IPS-20b (cell line): ENCODE measurements around the gene NRL.

ENCODE experiments used
- H3K27ac ChIP-seq: one replicate; pipeline ENCODE4 v1.5.1; 2013; ENCODE audit warnings: low read length
- H3K27me3 ChIP-seq: 2 replicates; pipeline ENCODE4 v1.6.1; 2013; ENCODE audit warnings: mild to moderate bottlenecking, low read length, inconsistent platforms; ENCODE audit not compliant: insufficient read depth
- H3K36me3 ChIP-seq: 2 replicates; pipeline ENCODE4 v1.6.1; 2013; ENCODE audit warnings: low read depth, mild to moderate bottlenecking, inconsistent platforms, low read length, moderate library complexity; ENCODE audit not compliant: insufficient read depth
- H3K4me1 ChIP-seq: 2 replicates; pipeline ENCODE4 v1.6.1; 2013; ENCODE audit warnings: mild to moderate bottlenecking, control low read depth, inconsistent platforms, low read length, moderate library complexity; ENCODE audit not compliant: insufficient read depth
- H3K4me3 ChIP-seq: 2 replicates; pipeline ENCODE4 v1.5.1; 2013; ENCODE audit warnings: mild to moderate bottlenecking, low read length, inconsistent platforms
- H3K9ac ChIP-seq: 2 replicates; pipeline ENCODE4 v1.6.1; 2013; ENCODE audit warnings: low read depth, mild to moderate bottlenecking, inconsistent platforms, low read length, moderate library complexity
- H3K9me3 ChIP-seq: 2 replicates; pipeline ENCODE4 v1.6.1; 2013; ENCODE audit warnings: mild to moderate bottlenecking, low read depth, low read length, inconsistent platforms; ENCODE audit not compliant: insufficient read depth

The NRL gene

GRCh38 chr14:24074625-24075484 is 39.9 kb downstream of the NRL start:
- no peak overlapping the region for H3K9ac ChIP-seq
- H3K36me3 ChIP-seq, result no peaks in the 10 kb centered on the region
- no peaks in the 10 kb centered on the region for H3K9me3 ChIP-seq
- no peak overlapping the region for H3K4me3 ChIP-seq
- H3K27me3 ChIP-seq, result peaks cover 3% of the 10 kb centered on the region; the same call in 1 of the 2 replicates
- no peak overlapping the region for H3K27ac ChIP-seq
- peaks cover 2% of the 10 kb centered on the region; the same call in 1 of the 2 replicates for H3K4me1 ChIP-seq

GRCh38 chr14:24072881-24073877 is 41.6 kb downstream of the NRL start:
- Histone ChIP-seq H3K27me3 (no peaks in the 10 kb centered on the region), H3K9me3 (no peaks in the 10 kb centered on the region), H3K4me3 (no peak overlapping the region)

GRCh38 chr14:24072436-24072835 is 42.3 kb downstream of the NRL start:
- Histone ChIP-seq H3K4me1 (no peaks in the 10 kb centered on the region), H3K36me3 (no peaks in the 10 kb centered on the region), H3K27ac (no peak overlapping the region), H3K9ac (no peak overlapping the region), H3K27me3 (no peaks in the 10 kb centered on the region), H3K9me3 (no peaks in the 10 kb centered on the region), H3K4me3 (no peak overlapping the region)

More at GRCh38 chr14:24072881-24073877, 41.6 kb downstream of the NRL start:
- no peak overlapping the region for H3K9ac ChIP-seq
- no peak overlapping the region for H3K27ac ChIP-seq
- H3K36me3 ChIP-seq, result no peaks in the 10 kb centered on the region
- H3K4me1 ChIP-seq, result no peaks in the 10 kb centered on the region

- Histone ChIP-seq H3K36me3 (no peaks in the 10 kb centered on the region), H3K4me3 (no peak overlapping the region), H3K4me1 (no peaks in the 10 kb centered on the region), H3K27me3 (no peaks in the 10 kb centered on the region), H3K9ac (no peak overlapping the region), H3K9me3 (no peaks in the 10 kb centered on the region), H3K27ac (no peak overlapping the region)
Observed at GRCh38 chr14:24071836-24072430, 42.8 kb downstream of the NRL start.

- no peaks in the 10 kb centered on the region for H3K9me3 ChIP-seq
- H3K4me1 ChIP-seq, result no peaks in the 10 kb centered on the region
- H3K4me3 ChIP-seq, result no peak within 1 kb of the TSS
- H3K9ac ChIP-seq, result no peak within 1 kb of the TSS
- H3K27me3 ChIP-seq, result no peaks in the 10 kb centered on the region
- no peak within 1 kb of the TSS for H3K27ac ChIP-seq
- H3K36me3 ChIP-seq, result no peaks in the 10 kb centered on the region
Observed at GRCh38 chr14:24071144-24071697, 43.5 kb downstream of the NRL start, which contains the start of gene CPNE6. Gene CPNE6, plus strand, starts transcription at chr14:24071562. Its CDS starts 1,375 bp downstream, at chr14:24072937.

GRCh38 chr14:24070285-24071143 is 44.2 kb downstream of the NRL start:
- H3K36me3 ChIP-seq, result no peaks in the 10 kb centered on the region
- H3K27ac ChIP-seq, result no peak overlapping the region
- H3K9ac ChIP-seq, result no peak overlapping the region
- no peaks in the 10 kb centered on the region for H3K9me3 ChIP-seq
- no peaks in the 10 kb centered on the region for H3K4me1 ChIP-seq
- H3K27me3 ChIP-seq, result no peaks in the 10 kb centered on the region
- no peak overlapping the region for H3K4me3 ChIP-seq

- Histone ChIP-seq H3K4me3 (no peak overlapping the region), H3K9me3 (no peaks in the 10 kb centered on the region), H3K36me3 (no peaks in the 10 kb centered on the region), H3K27ac (no peak overlapping the region), H3K4me1 (no peaks in the 10 kb centered on the region), H3K9ac (no peak overlapping the region), H3K27me3 (no peaks in the 10 kb centered on the region)
Observed at GRCh38 chr14:24069411-24069735, 45.4 kb downstream of the NRL start.

GRCh38 chr14:24068711-24069410 is 45.9 kb downstream of the NRL start:
- Histone ChIP-seq H3K9ac (no peak overlapping the region), H3K4me3 (no peak overlapping the region), H3K27ac (no peak overlapping the region), H3K36me3 (no peaks in the 10 kb centered on the region), H3K27me3 (no peaks in the 10 kb centered on the region), H3K4me1 (no peaks in the 10 kb centered on the region), H3K9me3 (no peaks in the 10 kb centered on the region)

- Histone ChIP-seq H3K9ac (no peak overlapping the region), H3K27ac (no peak overlapping the region), H3K4me1 (no peaks in the 10 kb centered on the region), H3K9me3 (no peaks in the 10 kb centered on the region), H3K4me3 (no peak overlapping the region), H3K36me3 (no peaks in the 10 kb centered on the region), H3K27me3 (no peaks in the 10 kb centered on the region)
Observed at GRCh38 chr14:24067133-24068082, 47.3 kb downstream of the NRL start.
